DOHH2 (cell line): ENCODE results near the gene SLC17A4.

Experiments
- H3F3A ChIP-seq: fragments of 200-600 bp; sonication (generic), shearing (Covaris generic); 2 replicates; pipeline ENCODE4 v1.6.0; 2016; ENCODE audit warnings: antibody characterized with exemption, mild to moderate bottlenecking; ENCODE audit not compliant: control insufficient read depth, insufficient read depth
- H3K27ac ChIP-seq: fragments of 200-600 bp; sonication (generic); 2 replicates; pipeline ENCODE4 v1.5.1; 2014; ENCODE audit warnings: low read depth, mild to moderate bottlenecking, low read length, moderate library complexity
- H3K27me3 ChIP-seq: fragments of 200-600 bp; sonication (generic); 2 replicates; pipeline ENCODE4 v1.6.1; 2014; ENCODE audit warnings: mild to moderate bottlenecking, low read length, mixed read lengths; ENCODE audit not compliant: control insufficient read depth
- H3K36me3 ChIP-seq: fragments of 200-600 bp; sonication (generic); 2 replicates; pipeline ENCODE4 v1.6.1; 2014; ENCODE audit warnings: mild to moderate bottlenecking, low read length, moderate library complexity, mixed read lengths; ENCODE audit not compliant: control insufficient read depth
- H3K4me1 ChIP-seq: fragments of 200-600 bp; sonication (generic); 2 replicates; pipeline ENCODE4 v1.6.1; 2014; ENCODE audit warnings: mild to moderate bottlenecking, low read length, mixed read lengths; ENCODE audit not compliant: control insufficient read depth
- H3K4me2 ChIP-seq: fragments of 200-600 bp; sonication (generic); 2 replicates; pipeline ENCODE4 v1.6.0; 2014; ENCODE audit warnings: mild to moderate bottlenecking, low read length, moderate library complexity
- H3K4me3 ChIP-seq: fragments of 200-600 bp; sonication (generic); 2 replicates; pipeline ENCODE4 v1.5.1; 2014; ENCODE audit warnings: mild to moderate bottlenecking, low read length, mixed read lengths
- H3K79me2 ChIP-seq: fragments of 200-600 bp; sonication (generic); 2 replicates; pipeline ENCODE4 v1.6.1; 2014; ENCODE audit warnings: mild to moderate bottlenecking, low read length, mixed read lengths; ENCODE audit not compliant: control insufficient read depth
- H3K9me2 ChIP-seq: fragments of 200-600 bp; sonication (generic); replicated peaks from 2 replicates; pipeline ENCODE4 v1.6.1; 2014; ENCODE audit warnings: mild to moderate bottlenecking, low read length, mixed read lengths; ENCODE audit not compliant: control insufficient read depth
- H3K9me3 ChIP-seq: fragments of 200-600 bp; sonication (generic); 2 replicates; pipeline ENCODE4 v1.6.1; 2014; ENCODE audit warnings: antibody characterized with exemption, low read length, mixed read lengths; ENCODE audit not compliant: control insufficient read depth, insufficient read depth
- H4K20me1 ChIP-seq: fragments of 200-600 bp; sonication (generic); 2 replicates; pipeline ENCODE4 v1.6.0; 2014; ENCODE audit warnings: low read depth, mild to moderate bottlenecking, antibody characterized with exemption, low read length, moderate library complexity; ENCODE audit not compliant: control insufficient read depth, insufficient read depth
- EZH2phosphoT487 ChIP-seq: fragments of 200-600 bp; sonication (generic); IDR thresholded peaks from 2 replicates; pipeline ENCODE4 v1.6.1; 2017; ENCODE audit warnings: borderline replicate concordance, mild to moderate bottlenecking, antibody characterized with exemption, low read length, moderate library complexity, mixed read lengths
- TF ChIP-seq, protein P1 (sequence below): fragments of 200-600 bp; sonication (generic); IDR thresholded peaks from one replicate; pipeline ENCODE4 v1.5.1; 2014; ENCODE audit warnings: antibody characterized with exemption, mild to moderate bottlenecking, low read depth, low read length; ENCODE audit not compliant: poor library complexity, severe bottlenecking

SLC17A4 gene

GRCh38 chr6:25754535-25754934, at the start of gene SLC17A4:
SLC17A4 (plus strand) TSS chr6:25754742; CDS start chr6:25761963, 7,221 bp downstream.
- H3K9me2 ChIP-seq: no peaks in the 10 kb centered on the region
- H3F3A ChIP-seq: no peaks in the 10 kb centered on the region
- no peaks in the 10 kb centered on the region for H3K4me1 ChIP-seq
- H3K9me3 ChIP-seq: no peaks in the 10 kb centered on the region
- no peaks in the 10 kb centered on the region for H3K36me3 ChIP-seq
- TF ChIP-seq, protein P1, sequence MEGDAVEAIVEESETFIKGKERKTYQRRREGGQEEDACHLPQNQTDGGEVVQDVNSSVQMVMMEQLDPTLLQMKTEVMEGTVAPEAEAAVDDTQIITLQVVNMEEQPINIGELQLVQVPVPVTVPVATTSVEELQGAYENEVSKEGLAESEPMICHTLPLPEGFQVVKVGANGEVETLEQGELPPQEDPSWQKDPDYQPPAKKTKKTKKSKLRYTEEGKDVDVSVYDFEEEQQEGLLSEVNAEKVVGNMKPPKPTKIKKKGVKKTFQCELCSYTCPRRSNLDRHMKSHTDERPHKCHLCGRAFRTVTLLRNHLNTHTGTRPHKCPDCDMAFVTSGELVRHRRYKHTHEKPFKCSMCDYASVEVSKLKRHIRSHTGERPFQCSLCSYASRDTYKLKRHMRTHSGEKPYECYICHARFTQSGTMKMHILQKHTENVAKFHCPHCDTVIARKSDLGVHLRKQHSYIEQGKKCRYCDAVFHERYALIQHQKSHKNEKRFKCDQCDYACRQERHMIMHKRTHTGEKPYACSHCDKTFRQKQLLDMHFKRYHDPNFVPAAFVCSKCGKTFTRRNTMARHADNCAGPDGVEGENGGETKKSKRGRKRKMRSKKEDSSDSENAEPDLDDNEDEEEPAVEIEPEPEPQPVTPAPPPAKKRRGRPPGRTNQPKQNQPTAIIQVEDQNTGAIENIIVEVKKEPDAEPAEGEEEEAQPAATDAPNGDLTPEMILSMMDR: no peak
- TF ChIP-seq EZH2phosphoT487: no peak
- no peak within 1 kb of the TSS for H3K4me3 ChIP-seq
- no peaks in the 10 kb centered on the region for H4K20me1 ChIP-seq
- no peak within 1 kb of the TSS for H3K27ac ChIP-seq
- H3K79me2 ChIP-seq: no peaks in the 10 kb centered on the region
- no peak within 1 kb of the TSS for H3K4me2 ChIP-seq
- H3K27me3 ChIP-seq: no peaks in the 10 kb centered on the region; the same call in 1 of the 2 replicates

GRCh38 chr6:25706314-25707014, 48.1 kb upstream of the SLC17A4 start:
- TF ChIP-seq, protein P1: no peak
- TF ChIP-seq EZH2phosphoT487: no peak
- H3K27ac ChIP-seq: no peak overlapping the region

DNA sequence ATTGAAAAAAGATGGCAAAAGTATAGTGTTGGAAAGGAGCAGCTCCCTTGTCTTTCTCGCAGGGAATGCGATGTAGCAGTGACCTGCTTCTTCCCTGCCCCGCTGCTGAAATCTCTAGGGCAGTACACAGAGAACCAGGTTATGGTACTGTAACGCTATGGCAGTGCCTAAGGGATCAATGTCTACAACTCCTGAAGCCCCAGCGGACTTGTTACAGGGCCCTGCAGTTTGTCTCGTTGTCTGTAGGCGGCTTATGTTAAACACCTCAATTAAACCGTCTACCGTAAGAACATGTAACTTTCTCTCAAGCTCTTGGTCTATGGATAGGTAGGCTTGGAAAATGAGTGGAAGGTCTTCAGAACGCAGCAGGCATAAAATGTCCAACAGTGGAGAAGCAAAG, 44.8 kb upstream of the SLC17A4 start:
- TF ChIP-seq EZH2phosphoT487: no peak

More at GRCh38 chr6:25706314-25707014, 48.1 kb upstream of the SLC17A4 start:
- H3K9me3 ChIP-seq: no peaks in the 10 kb centered on the region
- H3K4me1 ChIP-seq: no peaks in the 10 kb centered on the region
- no peaks in the 10 kb centered on the region for H4K20me1 ChIP-seq
- peaks cover 5% of the 10 kb centered on the region; the same call in 1 of the 2 replicates for H3K27me3 ChIP-seq
- H3F3A ChIP-seq: no peaks in the 10 kb centered on the region
- no peak overlapping the region for H3K4me3 ChIP-seq
- H3K79me2 ChIP-seq: no peaks in the 10 kb centered on the region
- H3K36me3 ChIP-seq: no peaks in the 10 kb centered on the region
- no peak overlapping the region for H3K4me2 ChIP-seq
- no peaks in the 10 kb centered on the region for H3K9me2 ChIP-seq

DNA sequence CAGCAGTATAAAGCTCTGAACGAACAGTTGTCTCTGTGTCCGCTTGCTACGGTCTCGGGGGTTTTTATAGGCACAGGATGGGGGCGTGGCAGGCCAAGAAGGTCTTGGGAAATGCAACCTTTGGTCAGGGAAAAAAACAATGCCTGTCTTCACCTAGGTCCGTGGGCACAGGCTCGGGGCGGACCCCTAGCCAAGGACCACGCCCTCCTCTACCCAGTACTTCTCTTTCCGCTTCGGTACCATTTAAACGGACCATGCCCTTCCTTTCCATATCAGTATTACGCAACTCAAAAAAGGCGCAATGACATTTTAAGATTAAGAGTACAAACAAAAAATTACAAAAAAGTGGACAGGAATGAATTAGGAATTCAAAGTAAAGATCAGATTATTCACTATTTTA, 44.3 kb upstream of the SLC17A4 start:
- Histone ChIP-seq H3K36me3 (no peaks in the 10 kb centered on the region), H3K4me3 (no peak overlapping the region), H4K20me1 (no peaks in the 10 kb centered on the region), H3K4me2 (no peak overlapping the region), H3K79me2 (no peaks in the 10 kb centered on the region), H3K4me1 (no peaks in the 10 kb centered on the region), H3K9me2 (no peaks in the 10 kb centered on the region), H3K27ac (no peak overlapping the region), H3F3A (no peaks in the 10 kb centered on the region), H3K9me3 (peaks cover 3% of the 10 kb centered on the region; the same call in 1 of the 2 replicates), H3K27me3 (no peaks in the 10 kb centered on the region)
- TF ChIP-seq EZH2phosphoT487: no peak
- TF ChIP-seq, protein P1: no peak

More for the DNA sequence above, 44.8 kb upstream of the SLC17A4 start:
- Histone ChIP-seq H3F3A (no peaks in the 10 kb centered on the region), H3K27ac (no peak overlapping the region), H3K27me3 (no peaks in the 10 kb centered on the region), H3K79me2 (no peaks in the 10 kb centered on the region), H3K4me3 (no peak overlapping the region), H4K20me1 (no peaks in the 10 kb centered on the region), H3K4me1 (no peaks in the 10 kb centered on the region), H3K4me2 (no peak overlapping the region), H3K9me2 (no peaks in the 10 kb centered on the region), H3K9me3 (peaks cover 3% of the 10 kb centered on the region; the same call in 1 of the 2 replicates), H3K36me3 (no peaks in the 10 kb centered on the region)
